CD14-positive monocyte (primary cell): ENCODE measurements around the gene XAB2. TPM values are rescaled to one million over a fixed set of nuclear protein-coding genes. Genes with fewer than 3 reads are reported as not detected.

ENCODE experiments used
- DNase-seq, 3 donors: peaks; one replicate each; pipeline ENCODE4 v3.0.0-alpha.2; 2011 to 2022
- H2AFZ ChIP-seq: 2 replicates; pipeline ENCODE4 v1.6.0; 2012; ENCODE audit warnings: mild to moderate bottlenecking, low read depth, low read length, inconsistent platforms; ENCODE audit not compliant: insufficient read depth, poor library complexity, severe bottlenecking
- H3K27ac ChIP-seq, 2 donors: 1 replicate in 1 of 2; 2 replicates in 1 of 2; pipeline ENCODE4 v1.5.1; 2012 to 2013; ENCODE audit warnings: low read length in 2 of 2, control low read depth in 1 of 2, inconsistent platforms in 1 of 2, low read depth in 1 of 2, mild to moderate bottlenecking in 1 of 2
- H3K27me3 ChIP-seq, 2 donors: one replicate each; pipeline versions ENCODE4 v1.6.0 to v1.6.1; 2011 to 2013; ENCODE audit warnings: low read length in 2 of 2; ENCODE audit not compliant: control insufficient read depth in 2 of 2, insufficient read depth in 2 of 2
- H3K36me3 ChIP-seq, 2 donors: replicated peaks in 1 of 2; 1 replicate in 1 of 2; 2 replicates in 1 of 2; pipeline versions ENCODE4 v1.5.1 to v1.6.1; 2012 to 2013; ENCODE audit warnings: low read length in 2 of 2, control low read depth in 1 of 2, inconsistent platforms in 1 of 2, mild to moderate bottlenecking in 1 of 2; ENCODE audit not compliant: insufficient read depth in 2 of 2, control insufficient read depth in 1 of 2
- H3K4me1 ChIP-seq, 2 donors: 1 replicate in 1 of 2; 2 replicates in 1 of 2; pipeline versions ENCODE4 v1.5.1 to v1.6.1; 2012 to 2013; ENCODE audit warnings: low read length in 2 of 2, control low read depth in 1 of 2, inconsistent platforms in 1 of 2, mild to moderate bottlenecking in 1 of 2, moderate library complexity in 1 of 2; ENCODE audit not compliant: insufficient read depth in 2 of 2, control insufficient read depth in 1 of 2
- H3K4me2 ChIP-seq: replicated peaks from 2 replicates; pipeline ENCODE3; 2012; ENCODE audit warnings: low read length, moderate library complexity, mild to moderate bottlenecking; ENCODE audit not compliant: poor library complexity, severe bottlenecking; ENCODE audit errors: extremely low read depth
- H3K4me3 ChIP-seq, 3 experiments: fragments of 200-600 bp in 1 of 3; sonication (generic) in 1 of 3; replicated peaks in 1 of 3; 1 replicate in 2 of 3; 2 replicates in 1 of 3; pipeline ENCODE4 v1.5.1; 2011 to 2013; ENCODE audit warnings: low read length in 3 of 3, mild to moderate bottlenecking in 3 of 3, control low read depth in 2 of 3, low read depth in 2 of 3, inconsistent platforms in 1 of 3, moderate library complexity in 1 of 3
- H3K79me2 ChIP-seq: 2 replicates; pipeline ENCODE4 v1.6.0; 2012; ENCODE audit warnings: mild to moderate bottlenecking, control low read depth, inconsistent platforms, low read length, moderate library complexity; ENCODE audit not compliant: insufficient read depth
- H3K9ac ChIP-seq: 2 replicates; pipeline ENCODE4 v1.6.0; 2017; ENCODE audit warnings: low read length, mild to moderate bottlenecking; ENCODE audit not compliant: insufficient read depth, poor library complexity, severe bottlenecking
- H3K9me3 ChIP-seq, 2 donors: replicated peaks in 1 of 2; 1 replicate in 1 of 2; 2 replicates in 1 of 2; pipeline versions ENCODE4 v1.5.1 to v1.6.1; 2012 to 2013; ENCODE audit warnings: low read length in 2 of 2, control low read depth in 1 of 2; ENCODE audit not compliant: control insufficient read depth in 1 of 2, insufficient read depth in 1 of 2
- H4K20me1 ChIP-seq: 2 replicates; pipeline ENCODE4 v1.6.0; 2012; ENCODE audit warnings: mild to moderate bottlenecking, low read length, control low read depth, moderate library complexity; ENCODE audit not compliant: insufficient read depth
- H3K27ac Mint-ChIP-seq, 7 donors: one replicate each; pipeline ENCODE4 v1.8.0; 2020; ENCODE audit warnings: mild to moderate bottlenecking in 7 of 7, mixed read lengths in 7 of 7, moderate library complexity in 6 of 7, inconsistent platforms in 2 of 7
- H3K27me3 Mint-ChIP-seq, 3 donors: one replicate each; pipeline ENCODE4 v1.8.0; 2021 to 2022; ENCODE audit warnings: low read depth in 3 of 3, mild to moderate bottlenecking in 3 of 3, mixed read lengths in 3 of 3, moderate library complexity in 3 of 3, inconsistent platforms in 1 of 3
- H3K36me3 Mint-ChIP-seq, 2 donors: one replicate each; pipeline ENCODE4 v1.8.0; 2020; ENCODE audit warnings: mixed read lengths in 2 of 2, inconsistent platforms in 1 of 2, mild to moderate bottlenecking in 1 of 2
- H3K4me1 Mint-ChIP-seq: one replicate; pipeline ENCODE4 v1.8.0; 2020; ENCODE audit warnings: mild to moderate bottlenecking, mixed read lengths
- H3K4me3 Mint-ChIP-seq, 2 donors: one replicate each; pipeline ENCODE4 v1.8.0; 2020; ENCODE audit warnings: mild to moderate bottlenecking in 2 of 2, mixed read lengths in 2 of 2, moderate library complexity in 1 of 2
- H3K9me3 Mint-ChIP-seq, 7 donors: one replicate each; pipeline ENCODE4 v1.8.0; 2020 to 2022; ENCODE audit warnings: mixed read lengths in 7 of 7, mild to moderate bottlenecking in 6 of 7, moderate library complexity in 6 of 7, inconsistent platforms in 2 of 7
- WGBS: methylation state at CpG from one replicate; pipeline ENCODE4 v1.1.5; 2013; ENCODE audit warnings: missing lambda C conversion rate; ENCODE audit not compliant: insufficient coverage; 5-methylcytosine and 5-hydroxymethylcytosine counted together
- intact Hi-C, 2 donors: fragments of 100-400 bp; cut with micrococcal nuclease; formaldehyde crosslinking; loops; one replicate each; pipeline versions ENCODE4 v1.15.0 to v1.15.1; 2023
- polyA plus RNA-seq, 3 donors: library from polyadenylated mRNA; depleted of rRNA in 1 of 3; unstranded in 2 of 3; stranded (reverse) in 1 of 3; fragments of 300-500 nt in 2 of 3; fragments of >200 nt in 1 of 3; fragmentation: Illumina TruSeq in 2 of 3; gene quantifications; 1 replicate in 2 of 3; 2 replicates in 1 of 3; pipeline ENCODE4 v1.2.3, GENCODE V29; 2012 to 2021
- TF ChIP-seq, protein P1 (sequence below): fragments of 200-600 bp; IDR thresholded peaks from one replicate; pipeline ENCODE4 v1.8.0; 2022; ENCODE audit warnings: antibody characterized with exemption, mild to moderate bottlenecking

Gene XAB2
- polyA plus RNA-seq, 3 donors: 4.6 to 55.7 (median 8.8) TPM

DNA sequence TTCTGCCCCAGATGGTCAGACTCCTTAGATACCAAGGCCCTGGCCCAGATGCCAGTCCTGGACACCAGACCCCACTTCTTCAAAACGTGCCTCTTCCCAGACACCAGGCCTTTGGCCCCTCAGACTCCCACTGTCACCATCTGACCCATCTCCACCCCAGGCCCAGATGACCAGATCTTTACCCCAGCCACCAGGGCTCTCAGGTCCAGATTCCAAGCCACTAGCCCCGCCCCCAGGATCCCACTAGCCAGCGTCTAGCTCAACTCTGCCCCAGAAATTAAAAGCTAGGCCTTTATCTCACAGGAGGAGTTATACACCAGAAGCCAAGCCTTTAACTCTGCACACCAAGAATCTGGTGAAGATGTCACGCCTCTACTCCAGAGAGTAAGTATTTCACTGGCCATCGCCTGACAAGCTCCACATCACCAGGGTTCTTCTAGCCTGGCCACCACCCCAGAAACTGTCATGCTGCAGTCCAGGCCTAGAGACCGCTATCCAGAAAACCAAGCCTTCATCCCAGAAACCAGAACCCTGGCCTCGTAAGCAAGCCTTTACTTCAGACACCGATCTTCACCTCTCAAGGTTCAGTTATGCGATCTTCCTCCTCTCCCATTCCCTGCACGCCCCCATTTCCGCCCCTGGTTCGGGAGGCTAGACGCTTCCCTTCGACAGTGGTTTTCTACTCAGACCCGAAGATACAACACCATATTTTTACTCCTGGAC, 595 bp downstream of the XAB2 start:
- Mint-ChIP-seq H3K27ac (peak overlapping the region; percentile 96 to 100 (median 99)), H3K4me1 (peaks cover 22% of the 10 kb centered on the region), H3K27me3 (peaks cover 0 to 2% (median 0%) of the 10 kb centered on the region in 3 donors), H3K9me3 (peaks cover 0 to 2% (median 0%) of the 10 kb centered on the region in 7 donors), H3K36me3 (peaks cover 36 to 54% of the 10 kb centered on the region in 2 donors), H3K4me3 (peak overlapping the region; percentile 95 to 96)
- no peaks in the 10 kb centered on the region for H4K20me1 ChIP-seq
- WGBS: 5% methylated on average over 15 of the region's 15 CpGs
- TF ChIP-seq, protein P1, sequence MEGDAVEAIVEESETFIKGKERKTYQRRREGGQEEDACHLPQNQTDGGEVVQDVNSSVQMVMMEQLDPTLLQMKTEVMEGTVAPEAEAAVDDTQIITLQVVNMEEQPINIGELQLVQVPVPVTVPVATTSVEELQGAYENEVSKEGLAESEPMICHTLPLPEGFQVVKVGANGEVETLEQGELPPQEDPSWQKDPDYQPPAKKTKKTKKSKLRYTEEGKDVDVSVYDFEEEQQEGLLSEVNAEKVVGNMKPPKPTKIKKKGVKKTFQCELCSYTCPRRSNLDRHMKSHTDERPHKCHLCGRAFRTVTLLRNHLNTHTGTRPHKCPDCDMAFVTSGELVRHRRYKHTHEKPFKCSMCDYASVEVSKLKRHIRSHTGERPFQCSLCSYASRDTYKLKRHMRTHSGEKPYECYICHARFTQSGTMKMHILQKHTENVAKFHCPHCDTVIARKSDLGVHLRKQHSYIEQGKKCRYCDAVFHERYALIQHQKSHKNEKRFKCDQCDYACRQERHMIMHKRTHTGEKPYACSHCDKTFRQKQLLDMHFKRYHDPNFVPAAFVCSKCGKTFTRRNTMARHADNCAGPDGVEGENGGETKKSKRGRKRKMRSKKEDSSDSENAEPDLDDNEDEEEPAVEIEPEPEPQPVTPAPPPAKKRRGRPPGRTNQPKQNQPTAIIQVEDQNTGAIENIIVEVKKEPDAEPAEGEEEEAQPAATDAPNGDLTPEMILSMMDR: no peak
- H3K4me3 ChIP-seq: peak overlapping the region; percentile 83 to 96 (median 88)
- H3K4me2 ChIP-seq: peak overlapping the region; percentile 88
- H2AFZ ChIP-seq: peak overlapping the region; percentile 73
- peaks cover 19 to 28% of the 10 kb centered on the region in 2 donors for H3K4me1 ChIP-seq
- no peaks in the 10 kb centered on the region for H3K27me3 ChIP-seq
- peak overlapping the region; percentile 93 for H3K9ac ChIP-seq
- no peaks in the 10 kb centered on the region for H3K9me3 ChIP-seq
- intact Hi-C loops: loop anchor here in 1 of 2 donors (10.0 kb wide), 1 partner anchor 234 kb away; no protein-coding TSS in a partner anchor
- H3K79me2 ChIP-seq: peaks cover 58% of the 10 kb centered on the region
- no peak for DNase-seq
- H3K36me3 ChIP-seq: peaks cover 40 to 59% of the 10 kb centered on the region in 2 donors
- H3K27ac ChIP-seq: peak overlapping the region; percentile 63 to 97

DNA sequence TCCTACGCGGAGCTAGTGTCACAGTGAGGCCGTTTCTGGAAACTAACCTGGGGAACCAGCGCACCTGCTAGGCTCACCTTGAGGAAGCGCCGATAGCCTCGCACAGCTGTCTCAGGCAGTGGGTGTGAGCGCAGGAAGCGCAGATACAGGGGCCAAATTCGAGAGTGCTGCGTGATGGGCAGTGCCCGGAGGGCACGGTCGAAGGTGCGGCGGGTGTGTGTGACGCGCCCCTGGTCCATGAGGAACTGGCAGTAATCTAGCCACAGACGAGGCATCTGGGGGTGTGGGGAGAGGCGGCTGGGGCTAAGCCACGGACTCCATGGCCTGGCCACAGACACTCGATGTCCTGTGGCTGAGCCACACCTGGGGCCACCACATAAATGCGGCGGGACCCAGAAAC, 2.2 kb downstream of the XAB2 start:
- H3K4me1 Mint-ChIP-seq: peaks cover 22% of the 10 kb centered on the region
- Histone ChIP-seq H3K27me3 (no peaks in the 10 kb centered on the region), H4K20me1 (peaks cover 4% of the 10 kb centered on the region), H3K79me2 (peaks cover 58% of the 10 kb centered on the region), H3K4me1 (peaks cover 19 to 28% of the 10 kb centered on the region in 2 donors), H3K4me3 (no peak overlapping the region), H3K27ac (no peak overlapping the region), H3K9ac (no peak overlapping the region), H3K36me3 (peaks cover 51 to 66% of the 10 kb centered on the region in 2 donors), H3K4me2 (no peak overlapping the region), H2AFZ (no peak overlapping the region), H3K9me3 (no peaks in the 10 kb centered on the region)
- H3K36me3 Mint-ChIP-seq: peaks cover 43 to 62% of the 10 kb centered on the region in 2 donors
- intact Hi-C loops: loop anchor here in 1 of 2 donors (10.0 kb wide), 1 partner anchor 232 kb away; no protein-coding TSS in a partner anchor
- 92% methylated on average over 21 of the region's 24 CpGs for WGBS
- peaks cover 0 to 2% (median 0%) of the 10 kb centered on the region in 7 donors for H3K9me3 Mint-ChIP-seq
- H3K27me3 Mint-ChIP-seq: peaks cover 0 to 2% (median 0%) of the 10 kb centered on the region in 3 donors
- TF ChIP-seq, protein P1: no peak
- no peak overlapping the region for H3K27ac Mint-ChIP-seq
- no peak overlapping the region for H3K4me3 Mint-ChIP-seq
- no peak for DNase-seq
